ENCODE results near the gene UMAD1.

GRCh38 chr7:7821517-7821916 lies 181.0 kb downstream of the UMAD1 start:
- TF ChIP-seq CTCF (IDR thresholded peaks at IDR 0.05; ENCODE audit: extremely low read depth in 1 of 2, insufficient read depth in 1 of 2, low read depth in 1 of 2, low read length in 2 of 2) (no peak), POLR2A (IDR thresholded peaks at IDR 0.05; ENCODE audit: low read depth, low read length) (no peak), MAX (IDR thresholded peaks at IDR 0.05; ENCODE audit: insufficient read depth, insufficient read length) (no peak), POLR2AphosphoS5 (IDR thresholded peaks at IDR 0.05; ENCODE audit: insufficient read depth, low read depth, low read length) (no peak), MYC (IDR thresholded peaks at IDR 0.05; ENCODE audit: low read depth, low read length) (no peak), EZH2 (IDR thresholded peaks at IDR 0.05; ENCODE audit: borderline replicate concordance, low read depth, low read length, severe bottlenecking) (no peak), JUN (IDR thresholded peaks at IDR 0.05; ENCODE audit: borderline replicate concordance, insufficient read depth, insufficient read length, low read depth) (no peak), FOS (IDR thresholded peaks at IDR 0.05; ENCODE audit: borderline replicate concordance, insufficient read depth, low read length) (no peak), GATA2 (IDR thresholded peaks at IDR 0.05; ENCODE audit: insufficient read depth, insufficient read length, low read depth, low read length) (no peak)
